HEK293T (cell line): ENCODE results near the gene MRPL12.

Source experiments
- CTCF ChIA-PET: fragments of 350-600 bp; formaldehyde crosslinking; extraction: SDS; loops from one replicate; lab custom pipeline; 2021; ENCODE audit warnings: antibody characterized with exemption, inconsistent platforms; lab: Yijun Ruan, JAX
- POLR2A ChIA-PET: fragments of 350-600 bp; formaldehyde crosslinking; extraction: SDS; loops from one replicate; lab custom pipeline; 2020; ENCODE audit warnings: antibody characterized with exemption, inconsistent platforms; lab: Yijun Ruan, JAX
- DNase-seq: peaks from one replicate; pipeline ENCODE4 v3.0.0; 2012; ENCODE audit warnings: mixed read lengths; ENCODE audit errors: extremely low spot score
- ARNT ChIP-seq: fragments of 450-650 bp; IDR thresholded peaks from 2 replicates; pipeline ENCODE4 v1.6.1; 2017; ENCODE audit warnings: mild to moderate bottlenecking
- BHLHE40 ChIP-seq: fragments of 450-650 bp; IDR thresholded peaks from 2 replicates; pipeline ENCODE4 v1.6.1; 2016; ENCODE audit warnings: mild to moderate bottlenecking, moderate library complexity, borderline replicate concordance
- CTBP1 ChIP-seq: fragments of 450-650 bp; IDR thresholded peaks from 2 replicates; pipeline ENCODE4 v1.6.1; 2016; ENCODE audit warnings: borderline replicate concordance
- ELF4 ChIP-seq: fragments of 450-650 bp; IDR thresholded peaks from 2 replicates; pipeline ENCODE4 v1.6.1; 2017; ENCODE audit warnings: antibody characterized with exemption
- FOXA1 ChIP-seq: fragments of 450-650 bp; IDR thresholded peaks from 2 replicates; pipeline ENCODE4 v1.6.1; 2016; ENCODE audit warnings: mild to moderate bottlenecking
- FOXK2 ChIP-seq: fragments of 450-650 bp; IDR thresholded peaks from 2 replicates; pipeline ENCODE4 v1.6.1; 2016; ENCODE audit warnings: mild to moderate bottlenecking
- FOXM1 ChIP-seq: fragments of 450-650 bp; IDR thresholded peaks from 2 replicates; pipeline ENCODE4 v1.6.1; 2017; ENCODE audit warnings: mild to moderate bottlenecking, borderline replicate concordance
- HDGF ChIP-seq: fragments of 450-650 bp; IDR thresholded peaks from 2 replicates; pipeline ENCODE4 v1.6.1; 2017; ENCODE audit warnings: antibody characterized with exemption, borderline replicate concordance
- L3MBTL2 ChIP-seq: fragments of 450-650 bp; conservative IDR thresholded peaks from 2 replicates; pipeline ENCODE4 v1.6.1; 2016; ENCODE audit warnings: mild to moderate bottlenecking
- LEF1 ChIP-seq: fragments of 450-650 bp; IDR thresholded peaks from 2 replicates; pipeline ENCODE4 v1.6.1; 2017; ENCODE audit warnings: mild to moderate bottlenecking, borderline replicate concordance
- NFRKB ChIP-seq: fragments of 450-650 bp; IDR thresholded peaks from 2 replicates; pipeline ENCODE4 v1.6.1; 2016; ENCODE audit warnings: mild to moderate bottlenecking, moderate library complexity
- SP1 ChIP-seq: fragments of 450-650 bp; IDR thresholded peaks from 2 replicates; pipeline ENCODE4 v1.6.1; 2017
- SUZ12 ChIP-seq: fragments of 450-650 bp; IDR thresholded peaks from 2 replicates; pipeline ENCODE4 v1.6.1; 2016; ENCODE audit warnings: mild to moderate bottlenecking
- TARDBP ChIP-seq: fragments of 450-650 bp; IDR thresholded peaks from 2 replicates; pipeline ENCODE4 v1.6.1; 2016
- ZNF384 ChIP-seq: fragments of 450-650 bp; IDR thresholded peaks from 2 replicates; pipeline ENCODE4 v1.6.1; 2016
- TF ChIP-seq, protein P1 (sequence below): fragments of 450-650 bp; IDR thresholded peaks from 2 replicates; pipeline ENCODE4 v1.6.1; 2016

Gene MRPL12

DNA sequence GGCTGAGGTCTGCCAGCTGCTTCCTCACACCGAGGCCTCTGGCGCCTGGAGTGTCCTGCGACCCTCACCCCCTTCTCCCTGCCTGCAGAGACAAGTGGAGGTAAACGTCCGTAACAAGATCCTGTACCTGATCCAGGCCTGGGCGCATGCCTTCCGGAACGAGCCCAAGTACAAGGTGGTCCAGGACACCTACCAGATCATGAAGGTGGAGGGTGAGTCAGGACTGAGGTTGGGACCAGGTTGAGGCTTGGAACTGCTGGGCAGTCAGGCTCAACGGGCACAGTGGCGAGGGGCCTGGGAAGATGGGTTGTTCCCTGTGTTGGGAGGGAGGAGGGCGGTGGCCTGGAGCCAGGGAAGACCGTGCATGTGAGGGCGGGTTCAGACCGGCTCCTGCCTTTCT lies 14.6 kb upstream of the MRPL12 start:
- DNase-seq, result no peak
- ChIA-PET POLR2A (no interaction called here), CTCF (no interaction called here)
- TF ChIP-seq LEF1 (no peak), SUZ12 (no peak), L3MBTL2 (no peak), ARNT (no peak), ZNF384 (no peak), SP1 (no peak), BHLHE40 (no peak), CTBP1 (no peak), FOXM1 (no peak), HDGF (no peak), FOXK2 (no peak), ELF4 (no peak)
- TF ChIP-seq, protein P1, sequence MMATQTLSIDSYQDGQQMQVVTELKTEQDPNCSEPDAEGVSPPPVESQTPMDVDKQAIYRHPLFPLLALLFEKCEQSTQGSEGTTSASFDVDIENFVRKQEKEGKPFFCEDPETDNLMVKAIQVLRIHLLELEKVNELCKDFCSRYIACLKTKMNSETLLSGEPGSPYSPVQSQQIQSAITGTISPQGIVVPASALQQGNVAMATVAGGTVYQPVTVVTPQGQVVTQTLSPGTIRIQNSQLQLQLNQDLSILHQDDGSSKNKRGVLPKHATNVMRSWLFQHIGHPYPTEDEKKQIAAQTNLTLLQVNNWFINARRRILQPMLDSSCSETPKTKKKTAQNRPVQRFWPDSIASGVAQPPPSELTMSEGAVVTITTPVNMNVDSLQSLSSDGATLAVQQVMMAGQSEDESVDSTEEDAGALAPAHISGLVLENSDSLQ, result no peak

- no peak for DNase-seq
- ChIA-PET POLR2A (interaction anchor here (3.2 kb wide), 1 partner anchor 12 kb away, joined by 22 read pairs; the partner anchor contains the start of gene MRPL12), CTCF (no interaction called here)
- TF ChIP-seq ZNF384 (no peak), FOXA1 (no peak), FOXK2 (no peak), NFRKB (no peak), BHLHE40 (no peak), CTBP1 (no peak), L3MBTL2 (no peak), HDGF (no peak), SUZ12 (no peak), TARDBP (no peak), LEF1 (no peak), ELF4 (no peak), FOXM1 (no peak)
- TF ChIP-seq, protein P1, result no peak
Measured at GRCh38 chr17:81690066-81690465, 13.1 kb upstream of the MRPL12 start.

DNA sequence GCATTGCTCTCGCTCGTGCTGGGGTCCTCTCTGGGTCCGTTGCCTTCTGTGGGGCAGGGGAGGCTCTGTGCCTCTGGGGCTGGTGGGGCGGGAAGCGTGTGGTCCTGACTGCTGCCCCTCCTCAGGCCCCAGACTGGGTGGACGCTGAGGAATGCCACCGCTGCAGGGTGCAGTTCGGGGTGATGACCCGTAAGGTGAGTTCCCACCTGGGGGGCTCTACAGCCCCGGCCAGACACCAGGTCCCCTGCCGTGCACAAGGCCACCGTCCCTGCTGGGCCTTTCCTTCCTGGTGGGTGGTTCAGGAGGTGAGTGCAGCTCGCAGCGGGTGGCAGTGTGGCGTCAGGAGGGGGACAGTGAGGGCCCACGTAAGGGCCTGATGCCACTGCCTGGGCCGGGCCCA lies 12.6 kb upstream of the MRPL12 start:
- ChIA-PET CTCF (no interaction called here), POLR2A (interaction anchor here (3.2 kb wide), 1 partner anchor 12 kb away, joined by 22 read pairs; the partner anchor contains the start of gene MRPL12)
- DNase-seq, result no peak
- TF ChIP-seq HDGF (no peak), TARDBP (no peak), SP1 (no peak), CTBP1 (no peak), L3MBTL2 (no peak)

- CTCF ChIA-PET, result no interaction called here
- TF ChIP-seq ZNF384 (no peak), FOXM1 (no peak), NFRKB (no peak), LEF1 (no peak), FOXA1 (no peak), CTBP1 (no peak)
- no peak for DNase-seq
- POLR2A ChIA-PET, result interaction anchor here (3.2 kb wide), 1 partner anchor 11 kb away, joined by 22 read pairs; the partner anchor contains the start of gene MRPL12
Measured at GRCh38 chr17:81691196-81691595, 12.0 kb upstream of the MRPL12 start.

- CTCF ChIA-PET, result no interaction called here
- POLR2A ChIA-PET, result interaction anchor here (3.2 kb wide), 1 partner anchor 11 kb away, joined by 22 read pairs; the partner anchor contains the start of gene MRPL12
- DNase-seq, result no peak
- TF ChIP-seq NFRKB, result no peak
Measured at GRCh38 chr17:81691608-81692007, 11.6 kb upstream of the MRPL12 start.

DNA sequence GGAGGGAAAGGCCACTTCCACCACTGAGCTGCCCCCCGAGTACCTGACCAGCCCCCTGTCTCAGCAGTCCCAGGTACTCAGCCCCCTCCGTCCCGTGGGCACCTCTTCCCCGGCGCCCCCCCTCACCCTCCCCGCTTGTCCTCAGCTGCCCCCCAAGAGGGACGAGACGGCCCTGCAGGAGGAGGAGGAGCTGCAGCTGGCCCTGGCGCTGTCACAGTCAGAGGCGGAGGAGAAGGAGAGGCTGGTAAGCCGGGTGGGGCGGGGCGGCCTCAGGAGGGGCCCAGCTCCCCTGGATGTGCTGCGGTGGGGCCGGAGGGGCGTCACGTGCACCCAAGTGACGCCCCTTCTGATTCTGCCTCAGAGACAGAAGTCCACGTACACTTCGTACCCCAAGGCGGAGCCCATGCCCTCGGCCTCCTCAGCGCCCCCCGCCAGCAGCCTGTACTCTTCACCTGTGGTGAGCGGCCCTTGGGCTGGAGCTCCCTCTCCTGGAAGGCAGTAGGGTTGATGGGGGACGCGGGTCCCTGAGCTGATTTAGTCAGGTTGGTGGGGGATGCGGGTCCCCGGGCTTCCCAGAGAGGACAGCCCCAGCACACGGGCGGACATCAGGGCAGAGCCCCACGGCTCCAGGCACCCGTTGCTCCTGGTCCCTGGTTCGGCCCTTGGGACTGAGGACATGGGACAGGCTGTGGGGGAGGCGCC lies 9.5 kb upstream of the MRPL12 start:
- TF ChIP-seq FOXA1 (no peak), ARNT (no peak), LEF1 (no peak), L3MBTL2 (no peak), HDGF (no peak), CTBP1 (no peak), SP1 (no peak), BHLHE40 (no peak), TARDBP (no peak), ZNF384 (no peak), FOXM1 (no peak), SUZ12 (no peak), NFRKB (no peak), FOXK2 (no peak), ELF4 (no peak)
- TF ChIP-seq, protein P1, result no peak
- ChIA-PET POLR2A (interaction anchor here (1.2 to 1.9 kb wide), 3 partner anchors 9 to 17 kb away, joined by 4 to 12 read pairs (median 10); partner anchors contain the start of genes ARL16, HGS and MRPL12), CTCF (interaction anchor here (0.7 kb wide), 1 partner anchor 29 kb away, joined by 3 read pairs; no protein-coding TSS in a partner anchor)
- peak; percentile 34 for DNase-seq
